Fibroblast of mammary gland (primary cell): ENCODE data around the gene FOXD4L6.
"Not testable (repeated sequence)": the region's sequence is repeated elsewhere in the genome, so short reads cannot be mapped to it uniquely, and the experiment has no call there.

ENCODE experiments used
- DNase-seq: peaks from one replicate; pipeline ENCODE4 v3.0.0-alpha.2; 2010; ENCODE audit warnings: low read depth
- H3K4me3 ChIP-seq: 2 replicates; pipeline ENCODE4 v1.5.1; 2011; ENCODE audit warnings: low read depth, mild to moderate bottlenecking, low read length, moderate library complexity; ENCODE audit not compliant: control insufficient read depth
- TF ChIP-seq, protein P1 (sequence below): conservative IDR thresholded peaks from 2 replicates; pipeline ENCODE4 v1.5.1; 2011; ENCODE audit warnings: low read depth, low read length, inconsistent platforms; ENCODE audit not compliant: control insufficient read depth, insufficient read depth

Gene FOXD4L6

DNA sequence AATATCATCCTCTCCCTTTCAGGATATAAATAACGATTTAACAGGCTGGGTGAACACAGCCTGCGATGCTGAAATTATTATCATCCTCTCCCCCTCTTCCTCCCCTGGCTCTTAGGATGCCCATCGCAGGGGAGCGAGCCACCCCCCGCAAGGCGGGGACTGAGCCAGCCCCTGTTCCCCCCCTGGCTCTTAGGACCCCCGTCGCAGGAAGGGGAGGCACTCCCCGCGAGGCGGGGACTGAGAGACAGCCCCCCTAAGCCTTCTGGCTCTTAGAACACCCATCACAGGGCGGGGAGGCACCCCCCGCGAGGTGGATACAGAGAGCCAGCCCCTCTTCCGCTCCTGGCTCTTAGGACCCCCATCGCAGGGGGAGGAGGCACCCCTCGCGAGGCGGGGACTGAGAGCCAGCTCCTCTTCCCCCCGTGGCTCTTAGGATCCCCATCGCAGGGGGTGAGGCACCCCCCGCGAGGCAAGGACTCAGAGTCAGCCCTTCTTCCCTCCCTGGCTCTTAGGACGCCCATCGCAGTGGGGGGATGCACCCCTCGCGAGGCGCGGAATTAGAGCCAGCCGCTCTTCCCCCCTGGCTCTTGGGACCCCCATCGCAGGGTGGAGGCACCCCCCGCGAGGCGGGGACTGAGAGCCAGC, 21.9 kb downstream of the FOXD4L6 start:
- not testable (repeated sequence) for H3K4me3 ChIP-seq, DNase-seq

DNA sequence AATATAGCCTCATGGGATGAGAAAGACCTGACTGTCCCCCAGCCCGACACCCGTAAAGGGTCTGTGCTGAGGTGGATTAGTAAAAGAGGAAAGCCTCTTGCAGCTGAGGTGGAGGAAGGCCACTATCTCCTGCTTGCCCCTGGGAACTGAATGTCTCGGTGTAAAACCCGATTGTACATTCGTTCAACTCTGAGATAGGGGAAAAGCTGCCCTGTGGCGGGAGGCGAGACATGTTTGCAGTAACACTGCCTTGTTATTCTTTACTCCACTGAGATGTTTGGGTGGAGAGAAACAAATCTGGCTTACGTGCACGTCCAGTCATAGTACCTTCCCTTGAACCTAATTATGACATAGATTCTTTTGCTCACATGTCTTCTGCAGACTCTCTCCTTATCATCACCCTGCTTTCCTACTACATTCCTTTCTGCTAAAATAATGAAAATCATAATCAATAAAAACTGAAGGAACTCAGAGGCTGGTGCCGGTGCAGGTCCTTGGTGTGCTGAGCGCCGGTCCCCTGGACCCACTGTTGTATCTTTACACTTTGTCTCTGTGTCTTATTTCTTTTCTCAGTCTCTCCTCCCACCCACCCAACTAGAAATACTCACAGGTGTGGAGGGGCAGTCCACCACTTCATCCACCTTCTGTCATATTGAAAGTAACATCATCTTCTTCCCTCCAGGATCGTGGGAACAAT, 22.8 kb downstream of the FOXD4L6 start:
- H3K4me3 ChIP-seq, DNase-seq: not testable (repeated sequence)

DNA sequence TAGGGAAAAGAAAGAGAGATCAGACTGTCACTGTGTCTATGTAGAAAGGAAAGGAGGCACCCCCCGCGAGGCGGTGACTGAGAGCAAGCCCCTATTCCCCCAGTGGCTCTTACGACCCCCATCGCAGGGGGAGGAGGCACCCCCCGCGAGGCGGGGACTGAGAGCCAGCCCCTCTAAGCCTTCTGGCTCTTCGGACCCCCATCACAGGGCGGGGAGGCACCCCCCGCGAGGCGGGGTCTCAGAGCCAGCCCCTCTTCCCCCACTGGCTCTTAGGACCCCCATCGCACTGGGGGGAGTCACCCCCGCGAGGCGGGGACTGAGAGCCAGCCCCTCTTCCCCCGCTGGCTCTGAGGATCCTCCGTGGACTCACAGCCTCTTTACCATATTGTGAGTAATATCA, 23.9 kb downstream of the FOXD4L6 start:
- not testable (repeated sequence) for DNase-seq, H3K4me3 ChIP-seq

DNA sequence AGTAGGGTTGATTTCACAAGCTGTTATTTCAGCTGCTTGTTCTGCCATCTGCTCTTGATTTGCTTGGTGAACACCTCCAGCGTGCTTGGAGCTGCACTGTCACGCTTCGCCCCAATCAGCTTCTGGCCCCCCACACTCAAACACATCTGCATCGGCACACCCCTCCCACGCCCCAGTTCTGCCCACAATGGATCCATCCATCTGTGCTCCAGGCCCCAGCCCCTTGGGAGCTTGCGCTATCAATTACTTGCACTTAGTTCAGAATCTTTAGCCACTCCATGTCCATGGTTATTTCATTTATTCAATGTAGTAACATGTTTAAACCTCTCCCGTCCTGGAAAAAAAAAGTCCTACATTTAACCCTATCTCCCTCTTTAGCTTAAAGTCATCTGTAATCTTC, 28.0 kb downstream of the FOXD4L6 start:
- not testable (repeated sequence) for H3K4me3 ChIP-seq
- DNase-seq, result peak; percentile 32

DNA sequence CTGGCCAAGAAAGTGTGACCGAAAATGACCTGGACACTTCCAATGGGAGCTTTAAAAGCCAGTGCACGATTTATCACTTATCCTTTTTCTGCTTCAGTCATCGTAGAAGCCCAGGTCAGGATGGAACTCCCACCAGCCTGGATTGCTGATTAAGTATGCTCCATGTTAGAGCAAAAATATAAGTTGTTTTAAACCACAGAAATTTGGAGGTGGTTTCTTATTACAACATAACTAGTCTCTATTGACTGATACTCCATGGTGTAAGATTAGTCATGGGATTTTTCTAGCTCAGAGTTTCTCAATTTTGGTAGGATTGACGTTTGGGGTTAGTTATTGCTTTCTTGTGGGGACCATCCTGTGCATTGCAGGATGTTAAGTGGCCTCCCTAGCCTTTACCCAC, 29.7 kb downstream of the FOXD4L6 start:
- not testable (repeated sequence) for H3K4me3 ChIP-seq
- DNase-seq, result peak; percentile 49

DNA sequence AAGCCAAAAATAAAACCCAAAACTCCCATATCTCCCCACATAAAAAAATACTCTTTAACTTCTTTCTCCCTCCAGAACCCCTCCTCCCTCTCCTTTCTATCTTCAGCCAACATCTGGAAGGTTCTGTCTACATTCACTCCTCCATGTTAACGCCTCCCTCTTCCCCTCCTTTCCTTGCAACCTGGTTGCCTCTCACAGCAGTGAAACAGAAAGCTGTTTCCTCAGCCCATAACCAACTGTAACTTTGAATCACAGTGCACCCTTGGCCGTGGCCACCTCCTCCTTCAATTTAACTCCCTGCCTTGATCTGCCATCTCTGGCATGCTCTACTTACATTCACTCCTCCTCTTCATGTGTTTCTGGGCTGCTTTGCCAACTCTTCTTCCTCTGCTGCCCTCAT, 33.4 kb downstream of the FOXD4L6 start:
- DNase-seq, H3K4me3 ChIP-seq: not testable (repeated sequence)

DNA sequence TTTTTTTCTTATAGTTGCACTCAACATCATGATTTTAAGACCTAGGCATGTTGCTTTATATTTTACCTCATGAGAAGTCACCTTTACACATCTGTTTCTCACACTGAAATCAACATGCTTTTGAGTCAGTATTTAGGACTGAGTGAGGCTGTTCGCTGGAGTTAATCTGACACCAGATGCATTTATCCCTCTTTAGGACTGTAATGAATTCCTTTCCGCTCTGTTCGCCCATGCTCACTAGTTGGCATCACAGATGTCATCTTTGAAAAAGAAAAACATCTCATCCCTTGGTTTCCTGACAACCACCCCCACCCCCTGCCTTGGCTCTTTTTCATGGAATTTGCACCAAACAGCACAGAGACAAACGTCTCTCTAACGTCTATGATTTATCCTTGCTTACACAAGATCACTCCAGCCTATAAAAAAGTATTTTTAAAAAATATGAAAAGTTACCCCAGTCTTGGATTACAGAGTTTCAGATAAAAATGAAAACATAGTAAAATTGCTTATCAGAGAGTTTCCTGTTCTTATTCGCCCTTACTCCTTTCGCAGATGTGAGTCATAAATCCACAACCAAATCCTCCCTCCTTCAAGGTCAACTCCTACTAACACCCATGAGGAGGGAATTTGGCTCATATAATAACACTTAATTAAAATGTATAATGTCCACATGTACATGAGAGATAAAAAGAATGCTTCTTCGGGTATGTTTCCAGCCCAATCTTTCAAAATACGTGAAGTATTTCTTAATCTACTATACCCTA, 34.3 kb downstream of the FOXD4L6 start:
- not testable (repeated sequence) for DNase-seq, H3K4me3 ChIP-seq

DNA sequence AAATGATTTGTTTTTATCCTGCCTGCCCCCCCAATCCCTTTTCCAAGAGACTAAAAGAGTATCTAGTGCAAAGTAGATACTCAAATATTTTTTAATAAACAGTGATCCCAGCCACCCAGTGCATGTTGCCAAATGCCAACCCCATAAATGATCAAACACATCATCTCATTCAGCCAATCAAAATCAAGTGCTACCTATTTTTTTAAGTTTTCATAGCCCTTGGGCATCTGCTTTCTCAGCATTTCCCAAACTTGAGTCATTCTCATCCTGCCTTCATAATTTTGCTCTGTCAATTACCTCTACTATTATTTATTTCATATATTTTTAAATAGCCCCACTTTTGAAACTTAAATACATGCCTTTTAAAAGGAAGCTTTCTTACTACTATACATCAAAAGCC, 37.6 kb downstream of the FOXD4L6 start:
- not testable (repeated sequence) for DNase-seq, H3K4me3 ChIP-seq

DNA sequence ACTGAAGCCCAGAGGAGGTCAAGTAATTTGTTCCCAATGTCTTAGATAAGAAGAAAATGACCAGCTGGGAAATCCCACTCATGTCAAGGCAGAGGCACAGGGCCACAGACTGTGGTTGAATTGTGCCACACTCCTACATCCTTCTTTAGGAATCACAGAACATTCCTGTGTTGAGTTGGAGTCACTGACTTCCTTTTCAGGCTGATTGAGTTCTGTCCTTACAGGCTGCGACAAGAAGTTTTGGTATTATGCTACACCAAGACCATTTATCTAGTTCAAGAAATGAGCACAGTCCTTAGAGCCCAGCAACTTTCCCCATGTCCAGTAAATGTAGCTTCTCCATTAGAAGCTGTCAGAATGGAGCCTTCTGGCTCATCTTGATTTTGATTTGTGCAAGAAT, 38.1 kb downstream of the FOXD4L6 start:
- not testable (repeated sequence) for H3K4me3 ChIP-seq, DNase-seq

DNA sequence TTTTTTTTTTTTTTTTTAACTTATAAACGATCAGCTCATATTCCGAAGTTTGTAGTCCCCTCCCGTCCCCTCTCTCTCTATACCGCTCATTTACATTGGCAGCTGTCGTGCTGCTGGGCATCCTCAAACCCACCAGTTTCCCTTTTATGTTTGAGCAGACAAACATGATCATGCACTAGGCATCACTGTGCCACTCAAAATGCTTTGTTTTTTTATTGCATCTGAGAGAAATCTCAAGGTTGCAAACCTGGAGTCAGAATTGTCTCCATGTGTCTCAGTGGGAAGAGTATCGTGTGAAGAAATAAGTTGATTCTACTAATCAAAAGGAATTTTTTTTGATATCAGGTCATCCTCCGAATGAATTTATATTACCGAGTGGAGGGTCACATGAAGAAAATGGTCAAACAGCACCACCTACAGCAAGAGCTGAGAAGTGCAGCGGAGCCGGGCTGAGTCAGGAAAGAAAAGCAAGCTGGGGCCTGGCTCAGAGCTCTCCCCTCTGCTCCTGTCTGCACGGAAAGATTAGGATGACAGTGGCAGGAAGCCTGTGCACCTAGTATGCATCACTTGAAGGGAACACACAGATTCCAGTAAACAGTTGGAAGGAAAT, 39.9 kb downstream of the FOXD4L6 start:
- TF ChIP-seq, protein P1, sequence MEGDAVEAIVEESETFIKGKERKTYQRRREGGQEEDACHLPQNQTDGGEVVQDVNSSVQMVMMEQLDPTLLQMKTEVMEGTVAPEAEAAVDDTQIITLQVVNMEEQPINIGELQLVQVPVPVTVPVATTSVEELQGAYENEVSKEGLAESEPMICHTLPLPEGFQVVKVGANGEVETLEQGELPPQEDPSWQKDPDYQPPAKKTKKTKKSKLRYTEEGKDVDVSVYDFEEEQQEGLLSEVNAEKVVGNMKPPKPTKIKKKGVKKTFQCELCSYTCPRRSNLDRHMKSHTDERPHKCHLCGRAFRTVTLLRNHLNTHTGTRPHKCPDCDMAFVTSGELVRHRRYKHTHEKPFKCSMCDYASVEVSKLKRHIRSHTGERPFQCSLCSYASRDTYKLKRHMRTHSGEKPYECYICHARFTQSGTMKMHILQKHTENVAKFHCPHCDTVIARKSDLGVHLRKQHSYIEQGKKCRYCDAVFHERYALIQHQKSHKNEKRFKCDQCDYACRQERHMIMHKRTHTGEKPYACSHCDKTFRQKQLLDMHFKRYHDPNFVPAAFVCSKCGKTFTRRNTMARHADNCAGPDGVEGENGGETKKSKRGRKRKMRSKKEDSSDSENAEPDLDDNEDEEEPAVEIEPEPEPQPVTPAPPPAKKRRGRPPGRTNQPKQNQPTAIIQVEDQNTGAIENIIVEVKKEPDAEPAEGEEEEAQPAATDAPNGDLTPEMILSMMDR, result peak; percentile 9
- DNase-seq, result not testable (repeated sequence)

DNA sequence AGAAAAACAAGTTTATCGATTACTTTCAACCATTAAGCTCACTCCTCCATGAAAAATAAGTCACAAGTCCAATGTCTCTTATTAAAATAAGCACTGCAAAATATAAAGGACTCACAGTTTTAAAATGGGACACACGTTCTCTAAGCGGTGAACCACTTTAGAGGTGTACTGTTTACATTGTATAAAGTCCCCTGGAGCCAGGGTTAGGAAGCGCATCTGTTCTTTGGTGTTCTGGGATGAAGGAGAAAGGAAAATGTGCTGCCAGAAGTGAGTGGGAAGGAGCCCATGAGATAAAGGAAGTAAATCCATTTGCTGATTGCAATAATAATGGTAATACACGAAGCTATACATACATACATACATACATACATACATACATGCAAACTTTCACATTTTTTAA, 40.6 kb downstream of the FOXD4L6 start:
- not testable (repeated sequence) for H3K4me3 ChIP-seq, DNase-seq

More for the DNA sequence above, 39.9 kb downstream of the FOXD4L6 start:
- H3K4me3 ChIP-seq, result not testable (repeated sequence)

DNA sequence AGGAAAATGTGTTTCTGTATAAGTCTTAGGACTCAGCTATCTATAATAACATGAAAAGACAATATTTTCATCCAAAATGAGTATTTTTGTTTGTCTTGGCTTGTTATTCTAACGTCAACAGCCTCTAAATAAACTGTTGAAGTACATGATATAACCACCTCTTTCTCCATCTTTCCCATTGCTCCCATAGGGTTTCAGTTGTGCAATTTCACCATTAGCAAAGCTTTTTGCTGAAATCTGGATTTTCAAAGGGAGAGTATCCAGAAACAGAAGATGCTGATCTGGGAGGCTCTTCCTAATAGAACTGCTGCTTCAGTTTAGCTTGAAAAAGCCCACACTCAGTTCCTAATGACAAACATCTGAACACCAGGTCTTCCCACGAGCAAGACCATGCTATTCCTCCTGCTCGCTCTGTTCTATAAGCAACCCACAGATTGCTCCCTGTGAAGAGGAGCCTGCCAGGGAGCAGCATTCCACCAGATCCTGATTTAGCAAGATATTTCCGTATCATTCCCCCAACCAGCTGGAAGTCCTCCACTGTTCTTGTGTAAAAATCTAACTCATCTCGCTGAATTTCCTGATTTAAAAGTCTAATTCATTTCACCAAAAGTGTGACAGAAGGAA, 41.2 kb downstream of the FOXD4L6 start:
- DNase-seq, result peak; percentile 57
- H3K4me3 ChIP-seq, result not testable (repeated sequence)

DNA sequence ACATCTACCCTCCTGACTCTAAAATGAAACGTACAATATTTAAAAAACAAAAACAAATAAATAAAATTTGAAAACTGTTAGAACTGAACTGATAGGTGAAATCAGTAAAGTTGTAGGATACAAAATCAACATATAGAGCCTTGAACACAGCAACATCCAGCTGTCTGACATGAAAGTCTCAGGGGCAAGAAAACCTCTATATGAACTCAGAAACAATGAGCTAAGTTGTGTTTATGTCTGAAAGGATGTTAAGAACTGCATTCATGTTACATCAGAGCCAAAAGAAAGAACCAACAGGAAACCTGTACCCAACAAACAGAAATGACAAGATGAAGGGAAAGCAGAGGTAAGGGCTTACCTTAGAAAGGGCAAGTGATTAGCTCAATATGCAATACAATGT, 41.8 kb downstream of the FOXD4L6 start:
- not testable (repeated sequence) for H3K4me3 ChIP-seq, DNase-seq

DNA sequence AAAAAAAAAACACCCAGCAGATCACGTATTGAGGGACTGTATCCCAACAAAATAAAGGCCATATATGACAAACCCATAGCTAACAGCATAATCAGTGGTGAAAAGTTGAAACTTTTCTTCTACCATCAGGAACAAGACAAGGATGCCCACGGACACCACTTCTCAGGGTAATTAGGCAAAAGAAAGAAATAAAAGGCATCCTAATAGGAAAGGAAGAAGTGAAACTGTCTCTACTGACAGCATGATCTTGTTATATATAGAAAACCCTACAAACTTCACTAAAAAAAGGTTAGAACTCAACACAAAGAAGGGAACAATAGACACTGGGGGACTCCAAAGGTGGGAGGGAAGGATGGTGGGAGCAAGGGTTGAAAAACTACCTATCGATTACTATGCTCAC, 42.3 kb downstream of the FOXD4L6 start:
- DNase-seq, result not testable (repeated sequence)

DNA sequence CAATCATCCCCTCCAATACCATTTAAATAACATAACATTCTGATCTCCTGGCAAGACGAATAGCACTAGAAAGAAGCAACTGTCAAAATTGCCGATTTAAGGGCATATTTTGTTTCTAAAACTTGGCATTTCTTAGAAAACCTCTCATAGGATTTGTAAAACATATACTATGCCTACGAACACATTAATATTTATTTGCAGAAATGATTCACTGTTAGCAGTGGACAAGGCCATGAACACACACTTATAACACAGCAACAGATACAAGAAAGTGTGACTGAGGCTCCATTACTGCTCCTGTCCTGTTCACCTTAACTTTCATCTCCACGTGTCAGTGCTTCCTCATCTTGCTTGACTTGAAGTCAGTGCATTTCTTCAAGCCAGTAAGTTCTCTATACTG, 46.1 kb downstream of the FOXD4L6 start:
- not testable (repeated sequence) for DNase-seq, H3K4me3 ChIP-seq

More for the DNA sequence above, 42.3 kb downstream of the FOXD4L6 start:
- not testable (repeated sequence) for H3K4me3 ChIP-seq

DNA sequence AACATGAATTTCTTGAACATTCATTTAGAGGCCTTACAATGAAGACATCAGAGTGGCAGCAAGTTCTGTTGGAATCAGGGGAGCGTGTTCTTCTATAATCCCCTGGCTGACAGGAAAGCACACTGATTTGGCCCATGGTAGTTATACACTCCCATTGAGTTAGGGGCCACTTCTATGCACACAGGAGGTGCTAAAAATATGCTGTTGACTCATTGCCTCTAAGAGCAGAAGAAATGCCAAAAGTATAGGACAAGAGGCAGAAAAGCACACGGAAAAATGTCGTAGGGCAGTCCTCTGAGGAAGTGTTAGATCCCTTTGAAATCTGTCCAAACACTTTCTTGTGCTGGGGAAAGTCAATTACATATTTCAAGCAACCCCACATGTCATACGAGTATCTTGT, 49.0 kb downstream of the FOXD4L6 start:
- H3K4me3 ChIP-seq, DNase-seq: not testable (repeated sequence)

DNA sequence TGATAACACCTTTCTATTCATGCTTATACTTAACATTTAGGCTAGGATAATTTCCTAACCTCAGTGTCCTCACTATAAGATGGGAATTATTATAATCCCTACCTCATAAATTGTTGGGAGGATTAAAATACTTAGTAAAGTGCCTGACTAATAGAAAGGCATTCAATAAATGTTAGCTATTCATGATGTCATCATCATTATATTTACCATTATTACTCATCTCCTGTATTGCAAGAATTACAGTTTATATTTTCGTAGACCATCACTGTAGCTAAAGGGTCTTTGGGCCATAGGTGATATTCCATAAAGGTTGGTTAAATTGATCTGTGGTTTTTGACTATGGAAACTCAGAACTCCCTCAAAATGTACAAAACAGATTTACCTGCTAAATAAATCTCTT, 50.9 kb downstream of the FOXD4L6 start:
- DNase-seq, result peak; percentile 15
- H3K4me3 ChIP-seq, result not testable (repeated sequence)
